Transverse colon (tissue), 4 donors: ENCODE measurements around the gene PHF5A. TPM values are rescaled to one million over a fixed set of nuclear protein-coding genes. Genes with fewer than 3 reads are reported as not detected.
A peak's percentile ranks its signal among the peaks of the same experiment; 100 is the strongest.

Source experiments
- DNase-seq: peaks from one replicate; pipeline ENCODE4 v3.0.0-alpha.2; 2019
- H3K27ac ChIP-seq, 4 donors: fragments of 200-600 bp; sonication (generic); 2 replicates each; pipeline ENCODE4 v1.5.1; 2016 to 2018; ENCODE audit warnings: inconsistent platforms in 4 of 4
- H3K27me3 ChIP-seq: fragments of 200-600 bp; sonication (generic); 2 replicates; pipeline ENCODE4 v1.5.1; 2017; ENCODE audit warnings: inconsistent platforms
- H3K36me3 ChIP-seq, 4 donors: fragments of 200-600 bp; sonication (generic); 2 replicates each; pipeline ENCODE4 v1.5.1; 2017 to 2019; ENCODE audit warnings: inconsistent platforms in 4 of 4
- H3K4me1 ChIP-seq, 4 donors: fragments of 200-600 bp; sonication (generic); 2 replicates each; pipeline ENCODE4 v1.5.1; 2017 to 2020; ENCODE audit warnings: inconsistent platforms in 4 of 4
- H3K4me3 ChIP-seq, 4 donors: fragments of 200-600 bp; sonication (generic); 1 replicate in 1 of 4; 2 replicates in 3 of 4; pipeline versions ENCODE4 v1.5.1 to v1.6.1; 2017 to 2019; ENCODE audit warnings: inconsistent platforms in 4 of 4
- H3K9me3 ChIP-seq, 2 donors: fragments of 200-600 bp; sonication (generic); 2 replicates each; pipeline ENCODE4 v1.5.1; 2017 to 2019; ENCODE audit warnings: inconsistent platforms in 2 of 2
- CTCF ChIP-seq, 5 experiments: fragments of 200-600 bp in 3 of 5; fragments of 450-650 bp in 2 of 5; sonication (generic) in 3 of 5; IDR thresholded peaks; 1 replicate in 2 of 5; 2 replicates in 3 of 5; pipeline ENCODE4 v1.5.1; 2016 to 2017; ENCODE audit warnings: antibody characterized with exemption in 5 of 5, inconsistent platforms in 3 of 5, mild to moderate bottlenecking in 2 of 5, moderate library complexity in 1 of 5
- EP300 ChIP-seq: sonication (generic); formaldehyde crosslinking; IDR thresholded peaks from one replicate; pipeline ENCODE4 v1.6.1; 2017; ENCODE audit warnings: antibody characterized with exemption, low read depth
- POLR2A ChIP-seq: fragments of 450-650 bp; IDR thresholded peaks from one replicate; pipeline ENCODE4 v1.6.1; 2016; ENCODE audit warnings: antibody characterized with exemption, mild to moderate bottlenecking, moderate library complexity
- POLR2AphosphoS5 ChIP-seq, 3 donors: sonication (generic); formaldehyde crosslinking; IDR thresholded peaks; one replicate each; pipeline ENCODE4 v1.6.1; 2016; ENCODE audit warnings: antibody characterized with exemption in 3 of 3
- WGBS, 2 donors: methylation state at CpG; one replicate each; pipeline ENCODE4 v1.1.5; 2018; ENCODE audit warnings: low coverage in 1 of 2; 5-methylcytosine and 5-hydroxymethylcytosine counted together
- in situ Hi-C, 4 donors: fragments of 200-750 bp; cut with MboI; loops; one replicate each; pipeline versions ENCODE4 v1.15.0 to v1.15.1; 2017; ENCODE audit warnings: low sequenced_read_pairs in 3 of 4, low pct_ligation_motif_present in 1 of 4, low pct_unique_long_range_greater_than_20kb in 1 of 4
- intact Hi-C: fragments of 100-400 bp; cut with DNase I; formaldehyde crosslinking; loops from one replicate; pipeline ENCODE4 v1.15.1; 2023; ENCODE audit warnings: low total_unique reads
- total RNA-seq, 4 donors: library from RNA; depleted of rRNA; stranded (reverse); fragments of >200 nt; gene quantifications; one replicate each; pipeline ENCODE4 v1.1.0, GENCODE V29; 2016

PHF5A gene
- total RNA-seq, 4 donors from 2014 or later: 3.0 to 33.9 (median 25.0) TPM

- no peaks in the 10 kb centered on the region for H3K27me3 ChIP-seq
- H3K27ac ChIP-seq: no peak overlapping the region
- no peaks in the 10 kb centered on the region for H3K4me1 ChIP-seq
- no peak for DNase-seq
- TF ChIP-seq POLR2A: no peak
- WGBS, 2 donors: 91 to 92% methylated on average over 4 to 13 of the region's 13 CpGs
- intact Hi-C loops: no loop called here
- peaks cover 0 to 13% (median 4%) of the 10 kb centered on the region in 4 donors for H3K36me3 ChIP-seq
- in situ Hi-C loops: no loop called here
- no peaks in the 10 kb centered on the region for H3K9me3 ChIP-seq
- H3K4me3 ChIP-seq: no peak overlapping the region
Measured at GRCh38 chr22:41429232-41429950, 39.1 kb downstream of the PHF5A start.

GRCh38 chr22:41425660-41426365, 42.7 kb downstream of the PHF5A start:
- WGBS, 2 donors: 56 to 70% methylated on average over 3 to 9 of the region's 9 CpGs
- in situ Hi-C loops: no loop called here
- Histone ChIP-seq H3K36me3 (peaks cover 0 to 12% (median 0%) of the 10 kb centered on the region in 4 donors), H3K27ac (no peak overlapping the region), H3K4me3 (no peak overlapping the region), H3K4me1 (no peaks in the 10 kb centered on the region), H3K27me3 (no peaks in the 10 kb centered on the region), H3K9me3 (no peaks in the 10 kb centered on the region)
- no peak for DNase-seq
- TF ChIP-seq EP300 (no peak), CTCF (IDR thresholded peaks at IDR 0.05) (no peak), POLR2AphosphoS5 (IDR thresholded peaks at IDR 0.05) (no peak), POLR2A (no peak)
- intact Hi-C loops: no loop called here

GRCh38 chr22:41418717-41419116, 49.8 kb downstream of the PHF5A start:
- H3K27ac ChIP-seq: peak overlapping the region; percentile 77 to 86 (median 82)
- WGBS, 2 donors: 91 to 100% methylated on average over 1 to 9 of the region's 9 CpGs
- no peaks in the 10 kb centered on the region for H3K27me3 ChIP-seq
- intact Hi-C loops (no loop called here), in situ Hi-C loops (no loop called here)
- peaks cover 0 to 5% (median 0%) of the 10 kb centered on the region in 4 donors for H3K36me3 ChIP-seq
- H3K9me3 ChIP-seq: no peaks in the 10 kb centered on the region
- DNase-seq: no peak
- TF ChIP-seq POLR2AphosphoS5 (IDR thresholded peaks at IDR 0.05): no peak
- TF ChIP-seq POLR2A: no peak
- TF ChIP-seq EP300: no peak
- no peak for TF ChIP-seq CTCF (IDR thresholded peaks at IDR 0.05)
- H3K4me3 ChIP-seq: no peak overlapping the region
- peaks cover 31 to 50% (median 39%) of the 10 kb centered on the region in 4 donors for H3K4me1 ChIP-seq

- Histone ChIP-seq H3K4me1 (peaks cover 32 to 52% (median 42%) of the 10 kb centered on the region in 4 donors), H3K36me3 (no peaks in the 10 kb centered on the region), H3K9me3 (no peaks in the 10 kb centered on the region), H3K27ac (peak overlapping the region; percentile 77 to 86 (median 82)), H3K27me3 (no peaks in the 10 kb centered on the region), H3K4me3 (no peak overlapping the region)
- intact Hi-C loops: no loop called here
- in situ Hi-C loops: no loop called here
- 49 to 82% methylated on average over 4 to 11 of the region's 13 CpGs for WGBS, 2 donors
- peak; percentile 89 for DNase-seq
- peak; percentile 69 to 93 (median 92) for TF ChIP-seq POLR2AphosphoS5 (IDR thresholded peaks at IDR 0.05)
- TF ChIP-seq POLR2A: peak; percentile 64
- TF ChIP-seq CTCF (IDR thresholded peaks at IDR 0.05): no peak
- TF ChIP-seq EP300: peak; percentile 98
Measured at GRCh38 chr22:41417622-41418390, 50.7 kb downstream of the PHF5A start.
